H1 (cell line): ENCODE measurements around the gene ATP5ME.

Experiments used
- BACH1 ChIP-seq: IDR thresholded peaks from 2 replicates; pipeline ENCODE4 v1.6.1; 2012; ENCODE audit warnings: low read length, improper control_type of control experiment
- CBX5 ChIP-seq: fragments of 300-800, 300-1000 bp; sonication (generic); IDR thresholded peaks from 2 replicates; pipeline ENCODE4 v1.7.1; 2016; ENCODE audit warnings: antibody characterized with exemption, low read length, low read depth
- CTCF ChIP-seq, 3 experiments: IDR thresholded peaks; 1 replicate in 2 of 3; 2 replicates in 1 of 3; pipeline versions ENCODE4 v1.5.1 to v1.6.1; 2011; ENCODE audit warnings: low read length in 3 of 3, mild to moderate bottlenecking in 3 of 3, inconsistent platforms in 2 of 3, low read depth in 1 of 3, moderate library complexity in 1 of 3; ENCODE audit not compliant: insufficient read depth in 1 of 3; ENCODE audit errors: control extremely low read depth in 1 of 3
- EGR1 ChIP-seq: IDR thresholded peaks from 2 replicates; pipeline ENCODE4 v1.6.1; 2011; ENCODE audit warnings: low read depth, low read length, borderline replicate concordance
- EZH2 ChIP-seq: fragments of 200-600 bp; sonication (generic); IDR thresholded peaks from 2 replicates; pipeline ENCODE4 v1.7.1; 2012; ENCODE audit warnings: low read depth, mild to moderate bottlenecking, moderate library complexity, low read length, inconsistent platforms; ENCODE audit not compliant: severe bottlenecking
- HDAC2 ChIP-seq, 2 experiments: fragments of 300-600 bp in 1 of 2; sonication (generic) in 1 of 2; IDR thresholded peaks; 2 replicates each; pipeline ENCODE4 v1.6.1; 2011 to 2012; ENCODE audit warnings: low read depth in 2 of 2, low read length in 2 of 2, mild to moderate bottlenecking in 2 of 2, moderate library complexity in 2 of 2, borderline replicate concordance in 1 of 2, inconsistent platforms in 1 of 2
- HDAC6 ChIP-seq: IDR thresholded peaks from one replicate; pipeline ENCODE4 v1.7.1; 2012; ENCODE audit warnings: low read depth, mild to moderate bottlenecking, inconsistent platforms, low read length, moderate library complexity
- NANOG ChIP-seq: IDR thresholded peaks from 2 replicates; pipeline ENCODE4 v1.6.1; 2011; ENCODE audit warnings: low read length, low read depth, mild to moderate bottlenecking, inconsistent platforms; ENCODE audit not compliant: insufficient read depth, poor library complexity, severe bottlenecking
- POLR2AphosphoS5 ChIP-seq: IDR thresholded peaks from 2 replicates; pipeline ENCODE4 v1.6.1; 2011; ENCODE audit warnings: low read depth, low read length
- RXRA ChIP-seq: IDR thresholded peaks from 2 replicates; pipeline ENCODE4 v1.6.1; 2011; ENCODE audit warnings: low read depth, mild to moderate bottlenecking, low read length, moderate library complexity; ENCODE audit not compliant: insufficient read depth
- USF2 ChIP-seq: IDR thresholded peaks from 2 replicates; pipeline ENCODE4 v1.6.1; 2011; ENCODE audit warnings: low read length, improper control_type of control experiment

GRCh38 chr4:658681-659667 lies 15.1 kb downstream of the ATP5ME start:
- TF ChIP-seq HDAC6, result no peak
- no peak for TF ChIP-seq EZH2
- no peak for TF ChIP-seq EGR1
- no peak for TF ChIP-seq CTCF (IDR thresholded peaks at IDR 0.05; ENCODE audit: control extremely low read depth in 1 of 3, insufficient read depth in 1 of 3, low read depth in 1 of 3, low read length in 3 of 3)
- no peak for TF ChIP-seq CBX5
- TF ChIP-seq USF2, result no peak
- no peak for TF ChIP-seq POLR2AphosphoS5
- TF ChIP-seq NANOG, result no peak
- no peak for TF ChIP-seq RXRA
- no peak for TF ChIP-seq BACH1
- no peak for TF ChIP-seq HDAC2 (IDR thresholded peaks at IDR 0.05; ENCODE audit: borderline replicate concordance in 1 of 2, low read depth in 2 of 2, low read length in 2 of 2)
